HUES6 (cell line): ENCODE results near the gene ZFYVE1.
"Not testable (repeated sequence)": the region's sequence is repeated elsewhere in the genome, so short reads cannot be mapped to it uniquely, and the experiment has no call there.

Experiments used
- H3K27ac ChIP-seq: 2 replicates; pipeline ENCODE4 v1.7.0; 2013; ENCODE audit warnings: low read depth, mild to moderate bottlenecking, low read length, inconsistent platforms
- H3K27me3 ChIP-seq: 2 replicates; pipeline ENCODE4 v1.6.1; 2013; ENCODE audit warnings: low read length; ENCODE audit not compliant: control insufficient read depth, insufficient read depth
- H3K36me3 ChIP-seq: 2 replicates; pipeline ENCODE4 v1.6.1; 2013; ENCODE audit warnings: low read length; ENCODE audit not compliant: control insufficient read depth, insufficient read depth
- H3K4me1 ChIP-seq: 2 replicates; pipeline ENCODE4 v1.6.1; 2013; ENCODE audit warnings: low read length; ENCODE audit not compliant: control insufficient read depth, insufficient read depth
- H3K4me3 ChIP-seq: 2 replicates; pipeline ENCODE4 v1.5.1; 2013; ENCODE audit warnings: low read depth, low read length
- H3K9ac ChIP-seq: one replicate; pipeline ENCODE4 v1.6.1; 2013; ENCODE audit warnings: mild to moderate bottlenecking, low read length
- H3K9me3 ChIP-seq: 2 replicates; pipeline ENCODE4 v1.6.1; 2013; ENCODE audit warnings: low read depth, low read length; ENCODE audit not compliant: control insufficient read depth, insufficient read depth

ZFYVE1 gene

GRCh38 chr14:73027546-73027945 is 640 bp upstream of the ZFYVE1 start:
- Histone ChIP-seq H3K27me3 (no peaks in the 10 kb centered on the region), H3K4me1 (peaks cover 8% of the 10 kb centered on the region), H3K36me3 (peaks cover 14% of the 10 kb centered on the region), H3K9me3 (no peaks in the 10 kb centered on the region), H3K4me3 (peak overlapping the region; percentile 73), H3K9ac (no peak overlapping the region), H3K27ac (peak overlapping the region; percentile 27; the same call in 1 of the 2 replicates)

GRCh38 chr14:73026243-73026844 is 562 bp downstream of the ZFYVE1 start:
- Histone ChIP-seq H3K27ac (no peak overlapping the region), H3K4me1 (peaks cover 8% of the 10 kb centered on the region), H3K9ac (peak overlapping the region; percentile 54), H3K27me3 (no peaks in the 10 kb centered on the region), H3K4me3 (peak overlapping the region; percentile 73), H3K9me3 (no peaks in the 10 kb centered on the region), H3K36me3 (peaks cover 23% of the 10 kb centered on the region)

GRCh38 chr14:73025544-73025943 is 1.4 kb downstream of the ZFYVE1 start:
- Histone ChIP-seq H3K36me3 (peaks cover 23% of the 10 kb centered on the region), H3K9ac (no peak overlapping the region), H3K27me3 (no peaks in the 10 kb centered on the region), H3K27ac (no peak overlapping the region), H3K4me3 (peak overlapping the region; percentile 73; the same call in 1 of the 2 replicates), H3K4me1 (peaks cover 8% of the 10 kb centered on the region), H3K9me3 (no peaks in the 10 kb centered on the region)

GRCh38 chr14:73022051-73022450 is 4.9 kb downstream of the ZFYVE1 start:
- H3K27ac ChIP-seq: no peak overlapping the region
- no peak overlapping the region for H3K4me3 ChIP-seq

GRCh38 chr14:73016011-73016410 is 10.9 kb downstream of the ZFYVE1 start:
- not testable (repeated sequence) for H3K27ac ChIP-seq, H3K4me3 ChIP-seq, H3K9me3 ChIP-seq, H3K27me3 ChIP-seq, H3K36me3 ChIP-seq, H3K4me1 ChIP-seq, H3K9ac ChIP-seq

More at GRCh38 chr14:73022051-73022450, 4.9 kb downstream of the ZFYVE1 start:
- Histone ChIP-seq H3K36me3 (peaks cover 30% of the 10 kb centered on the region), H3K9me3 (no peaks in the 10 kb centered on the region), H3K27me3 (no peaks in the 10 kb centered on the region), H3K4me1 (no peaks in the 10 kb centered on the region), H3K9ac (no peak overlapping the region)

- H3K4me1 ChIP-seq, H3K27me3 ChIP-seq, H3K9me3 ChIP-seq, H3K4me3 ChIP-seq, H3K9ac ChIP-seq, H3K27ac ChIP-seq, H3K36me3 ChIP-seq: not testable (repeated sequence)
These were observed 11.4 kb downstream of the ZFYVE1 start for GRCh38 chr14:73015552-73015951.

- Histone ChIP-seq H3K4me1 (no peaks in the 10 kb centered on the region), H3K9me3 (no peaks in the 10 kb centered on the region), H3K4me3 (no peak overlapping the region), H3K9ac (no peak overlapping the region), H3K36me3 (peaks cover 7% of the 10 kb centered on the region; the same call in 1 of the 2 replicates), H3K27ac (no peak overlapping the region), H3K27me3 (no peaks in the 10 kb centered on the region)
These were observed 12.8 kb downstream of the ZFYVE1 start for GRCh38 chr14:73014105-73014504.

- H3K27me3 ChIP-seq, H3K27ac ChIP-seq, H3K9ac ChIP-seq, H3K36me3 ChIP-seq, H3K4me3 ChIP-seq, H3K4me1 ChIP-seq, H3K9me3 ChIP-seq: not testable (repeated sequence)
These were observed 15.7 kb downstream of the ZFYVE1 start for GRCh38 chr14:73011189-73011588.

- H3K36me3 ChIP-seq: peaks cover 3% of the 10 kb centered on the region; the same call in 1 of the 2 replicates
These were observed 18.4 kb downstream of the ZFYVE1 start for GRCh38 chr14:73008501-73008900.

GRCh38 chr14:73007835-73008234 is 19.1 kb downstream of the ZFYVE1 start:
- H3K27ac ChIP-seq: no peak overlapping the region; the same call in 1 of the 2 replicates
- no peaks in the 10 kb centered on the region for H3K9me3 ChIP-seq
- no peaks in the 10 kb centered on the region for H3K27me3 ChIP-seq
- H3K4me3 ChIP-seq: no peak overlapping the region
- peaks cover 3% of the 10 kb centered on the region; the same call in 1 of the 2 replicates for H3K36me3 ChIP-seq
- no peak overlapping the region for H3K9ac ChIP-seq
- no peaks in the 10 kb centered on the region for H3K4me1 ChIP-seq

More at GRCh38 chr14:73008501-73008900, 18.4 kb downstream of the ZFYVE1 start:
- Histone ChIP-seq H3K9me3 (no peaks in the 10 kb centered on the region), H3K9ac (no peak overlapping the region), H3K27me3 (no peaks in the 10 kb centered on the region), H3K27ac (no peak overlapping the region), H3K4me3 (no peak overlapping the region), H3K4me1 (no peaks in the 10 kb centered on the region)

GRCh38 chr14:73004641-73005040 is 22.3 kb downstream of the ZFYVE1 start:
- not testable (repeated sequence) for H3K9ac ChIP-seq, H3K27me3 ChIP-seq, H3K4me3 ChIP-seq, H3K27ac ChIP-seq, H3K36me3 ChIP-seq, H3K9me3 ChIP-seq, H3K4me1 ChIP-seq
